Fibroblast of villous mesenchyme (primary cell): Measurements from ENCODE around the gene ARHGAP32. TPM values are rescaled to one million over a fixed set of nuclear protein-coding genes. Genes with fewer than 3 reads are reported as not detected.
"Not testable (repeated sequence)": the region's sequence is repeated elsewhere in the genome, so short reads cannot be mapped to it uniquely, and the experiment has no call there.

ENCODE experiments used
- DNase-seq: peaks from one replicate; pipeline ENCODE4 v3.0.0-alpha.2; 2010; ENCODE audit warnings: low read depth
- H3K4me3 ChIP-seq: 2 replicates; pipeline ENCODE4 v1.5.1; 2011; ENCODE audit warnings: low read depth, mild to moderate bottlenecking, low read length
- total RNA-seq: library from RNA; depleted of rRNA; stranded (reverse); fragments of >200 nt; gene quantifications from 2 replicates; pipeline ENCODE4 v1.2.3, GENCODE V29; 2012
- TF ChIP-seq, protein P1 (sequence below): IDR thresholded peaks from 2 replicates; pipeline ENCODE4 v1.5.1; 2012; ENCODE audit warnings: low read depth, mild to moderate bottlenecking, low read length; ENCODE audit not compliant: insufficient read depth

ARHGAP32 gene
- total RNA-seq, 1 donor = 9.5 TPM

DNA sequence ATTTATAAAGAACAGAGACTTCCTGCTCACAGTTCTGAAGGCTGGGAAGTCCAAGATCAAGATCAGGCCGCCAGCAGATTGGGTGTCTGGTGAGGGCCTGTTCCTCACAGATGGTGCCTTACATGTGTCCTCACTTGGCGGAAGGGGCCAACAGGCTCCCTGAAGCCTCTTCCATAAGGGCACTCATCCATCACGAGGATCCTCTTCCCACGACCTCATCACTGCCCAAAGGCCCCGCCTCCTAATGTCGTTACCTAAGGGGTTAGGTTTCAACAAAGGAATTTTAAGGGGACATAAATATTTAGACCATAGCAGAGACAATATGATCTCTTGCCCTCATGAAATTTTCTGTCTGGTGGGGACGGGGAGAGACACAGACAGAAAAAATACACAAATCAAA lies 268.0 kb downstream of the ARHGAP32 start:
- H3K4me3 ChIP-seq = no peak overlapping the region
- TF ChIP-seq, protein P1, sequence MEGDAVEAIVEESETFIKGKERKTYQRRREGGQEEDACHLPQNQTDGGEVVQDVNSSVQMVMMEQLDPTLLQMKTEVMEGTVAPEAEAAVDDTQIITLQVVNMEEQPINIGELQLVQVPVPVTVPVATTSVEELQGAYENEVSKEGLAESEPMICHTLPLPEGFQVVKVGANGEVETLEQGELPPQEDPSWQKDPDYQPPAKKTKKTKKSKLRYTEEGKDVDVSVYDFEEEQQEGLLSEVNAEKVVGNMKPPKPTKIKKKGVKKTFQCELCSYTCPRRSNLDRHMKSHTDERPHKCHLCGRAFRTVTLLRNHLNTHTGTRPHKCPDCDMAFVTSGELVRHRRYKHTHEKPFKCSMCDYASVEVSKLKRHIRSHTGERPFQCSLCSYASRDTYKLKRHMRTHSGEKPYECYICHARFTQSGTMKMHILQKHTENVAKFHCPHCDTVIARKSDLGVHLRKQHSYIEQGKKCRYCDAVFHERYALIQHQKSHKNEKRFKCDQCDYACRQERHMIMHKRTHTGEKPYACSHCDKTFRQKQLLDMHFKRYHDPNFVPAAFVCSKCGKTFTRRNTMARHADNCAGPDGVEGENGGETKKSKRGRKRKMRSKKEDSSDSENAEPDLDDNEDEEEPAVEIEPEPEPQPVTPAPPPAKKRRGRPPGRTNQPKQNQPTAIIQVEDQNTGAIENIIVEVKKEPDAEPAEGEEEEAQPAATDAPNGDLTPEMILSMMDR = no peak
- no peak for DNase-seq

DNA sequence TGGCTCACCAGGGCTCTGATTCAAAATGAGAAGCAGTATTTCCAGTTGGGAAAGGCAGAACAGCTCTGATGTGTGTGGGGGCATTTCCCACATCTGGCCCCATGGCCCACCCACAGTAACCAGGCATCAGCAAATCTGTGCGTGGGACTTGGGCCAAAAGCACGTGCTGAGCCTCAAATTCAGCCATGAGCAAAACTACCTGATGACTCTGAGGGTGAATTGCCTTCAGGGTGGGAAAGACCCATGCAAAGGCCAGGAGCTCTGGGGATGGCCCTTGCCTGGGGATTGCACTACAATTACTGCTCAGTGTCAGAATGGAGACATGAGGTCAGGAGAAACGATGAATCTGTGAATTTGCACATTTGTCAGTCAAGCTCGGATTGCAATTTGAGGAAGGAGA lies 270.3 kb downstream of the ARHGAP32 start:
- TF ChIP-seq, protein P1 = no peak
- H3K4me3 ChIP-seq = no peak overlapping the region
- DNase-seq = no peak

DNA sequence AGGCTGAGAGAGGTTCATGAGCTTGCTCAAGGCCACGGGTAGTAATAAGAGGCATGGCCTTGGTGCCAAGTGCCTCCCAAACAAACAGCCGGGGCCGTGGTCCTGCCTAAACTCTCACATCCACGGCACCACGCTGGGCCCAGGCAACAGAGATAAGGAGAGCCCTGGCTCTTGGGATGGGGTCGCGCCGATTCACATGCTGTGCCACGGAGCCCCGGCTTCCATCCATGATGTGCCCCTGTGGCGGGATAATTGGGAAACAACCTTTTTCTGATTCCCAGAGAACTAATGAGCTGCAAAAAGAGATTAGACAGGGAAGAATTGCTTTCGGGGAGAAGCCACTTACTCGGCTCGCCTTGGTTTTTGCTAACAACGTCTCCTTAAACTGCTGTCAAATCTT lies 271.5 kb downstream of the ARHGAP32 start:
- no peak for DNase-seq
- no peak overlapping the region for H3K4me3 ChIP-seq
- TF ChIP-seq, protein P1 = no peak

DNA sequence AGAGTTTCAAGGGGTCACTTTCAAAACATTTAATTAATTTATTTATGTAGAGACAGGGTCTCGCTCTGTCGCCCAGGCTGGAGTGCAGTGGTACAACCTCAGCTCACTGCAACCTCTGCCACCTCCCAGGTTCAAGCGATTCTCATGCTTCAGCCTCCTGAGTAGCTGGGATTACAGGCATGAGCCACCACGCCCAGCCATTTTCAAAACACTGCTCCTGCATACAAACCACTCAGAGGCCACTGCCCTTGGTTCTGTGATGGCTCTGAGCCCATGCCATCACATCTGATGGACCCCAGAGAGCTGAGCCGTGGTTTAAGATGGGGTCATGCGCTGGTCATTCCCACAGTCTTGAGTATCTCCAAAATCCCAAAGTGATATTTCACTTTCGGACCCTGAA lies 272.5 kb downstream of the ARHGAP32 start:
- not testable (repeated sequence) for H3K4me3 ChIP-seq, DNase-seq

DNA sequence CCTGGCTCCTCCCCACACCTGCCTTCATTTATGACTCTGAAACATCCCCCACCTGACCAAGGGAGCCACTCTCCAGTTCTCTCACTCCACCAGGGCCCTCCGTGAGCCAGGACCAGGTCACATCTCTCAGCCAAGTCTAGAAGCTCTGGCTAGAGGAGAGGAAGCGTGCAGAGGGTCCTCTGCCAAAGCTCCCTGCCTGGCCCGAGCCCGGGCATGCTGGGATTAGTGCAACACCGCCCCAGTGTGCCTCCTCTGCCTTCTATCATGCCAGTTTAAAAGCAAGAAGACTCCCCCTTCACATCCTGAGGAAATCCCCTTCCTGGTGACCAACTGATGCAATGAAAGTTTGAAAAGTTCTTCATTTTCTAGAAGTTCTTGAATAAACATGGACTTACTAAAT lies 272.9 kb downstream of the ARHGAP32 start:
- TF ChIP-seq, protein P1 = no peak
- H3K4me3 ChIP-seq = no peak overlapping the region
- no peak for DNase-seq

DNA sequence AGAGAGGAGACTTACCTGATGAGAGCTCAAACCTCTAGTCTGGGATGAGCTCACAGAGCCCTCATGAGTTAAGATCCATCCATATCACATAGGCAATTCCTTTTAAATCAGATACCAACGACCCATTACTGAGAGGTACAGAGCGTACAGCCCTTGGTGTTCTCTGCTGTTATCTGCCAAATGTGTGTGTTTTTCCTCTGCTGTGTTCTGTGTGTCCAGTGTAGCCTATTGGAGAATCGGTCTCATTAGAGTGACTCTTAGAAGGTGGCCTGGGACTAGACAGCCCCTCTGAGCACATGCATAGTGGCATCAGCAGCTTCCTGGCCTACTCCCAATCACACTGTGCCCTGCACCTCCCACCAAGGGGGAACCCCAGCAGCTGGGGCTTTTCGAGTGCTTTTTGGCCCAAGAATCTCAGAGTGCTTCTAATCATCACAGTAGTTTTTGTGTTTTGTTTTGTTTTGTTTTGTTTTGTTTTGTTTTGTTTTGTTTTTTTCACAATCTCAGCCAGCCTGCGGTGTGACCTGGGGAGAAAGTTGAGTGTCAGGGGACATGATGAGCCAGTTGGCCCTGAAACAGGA lies 274.9 kb downstream of the ARHGAP32 start:
- TF ChIP-seq, protein P1 = no peak
- no peak overlapping the region for H3K4me3 ChIP-seq
- DNase-seq = no peak

DNA sequence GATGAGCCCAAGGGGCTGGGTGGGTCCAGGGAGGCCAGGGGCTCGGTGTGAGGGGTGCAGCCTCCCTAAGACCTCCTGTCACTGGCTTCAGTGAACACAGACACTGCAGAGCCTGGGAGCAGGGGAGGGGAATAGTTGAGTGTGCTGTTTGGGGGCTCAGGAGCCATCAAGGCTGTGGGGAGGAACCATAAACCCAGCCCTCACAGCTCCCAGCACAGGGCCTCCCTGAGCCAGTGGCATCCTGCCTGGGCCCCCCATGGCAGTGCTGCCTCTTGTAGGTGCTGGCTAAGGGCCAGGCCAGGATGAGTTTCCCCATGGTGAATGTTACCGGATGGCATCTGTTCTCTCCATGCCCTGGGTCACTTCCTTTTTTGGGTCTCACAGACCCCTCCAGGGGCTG lies 275.4 kb downstream of the ARHGAP32 start:
- no peak overlapping the region for H3K4me3 ChIP-seq
- DNase-seq = no peak
- TF ChIP-seq, protein P1 = no peak
